ENCODE measurements around the gene FAT1.

Gene FAT1

DNA sequence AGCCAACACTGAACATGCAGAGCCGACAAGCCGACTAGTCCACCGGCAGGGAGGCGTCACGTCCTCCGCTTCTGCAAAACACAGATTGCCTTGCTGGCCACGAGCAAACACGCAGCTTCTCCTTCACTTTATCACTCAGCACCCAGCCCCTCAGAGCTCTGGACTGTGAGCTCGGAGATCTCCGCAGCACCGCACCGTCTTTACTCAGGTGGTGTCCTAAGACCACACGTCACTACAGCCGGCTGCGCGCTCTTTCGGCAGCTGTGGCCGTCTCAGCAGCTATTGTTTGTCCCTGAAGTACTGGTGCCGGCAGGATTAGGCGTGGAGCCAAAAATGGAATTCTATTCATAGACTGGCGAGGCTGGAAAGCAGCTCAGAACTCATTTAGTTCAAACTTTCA is 72.0 kb downstream of the FAT1 start:
- DNase-seq, result peak in 12 of 14 donors; percentile 27 to 78 (median 61)

GRCh38 chr4:186651181-186651603 is 72.5 kb downstream of the FAT1 start:
- peak in 2 of 14 donors; percentile 48 to 67 for DNase-seq

DNA sequence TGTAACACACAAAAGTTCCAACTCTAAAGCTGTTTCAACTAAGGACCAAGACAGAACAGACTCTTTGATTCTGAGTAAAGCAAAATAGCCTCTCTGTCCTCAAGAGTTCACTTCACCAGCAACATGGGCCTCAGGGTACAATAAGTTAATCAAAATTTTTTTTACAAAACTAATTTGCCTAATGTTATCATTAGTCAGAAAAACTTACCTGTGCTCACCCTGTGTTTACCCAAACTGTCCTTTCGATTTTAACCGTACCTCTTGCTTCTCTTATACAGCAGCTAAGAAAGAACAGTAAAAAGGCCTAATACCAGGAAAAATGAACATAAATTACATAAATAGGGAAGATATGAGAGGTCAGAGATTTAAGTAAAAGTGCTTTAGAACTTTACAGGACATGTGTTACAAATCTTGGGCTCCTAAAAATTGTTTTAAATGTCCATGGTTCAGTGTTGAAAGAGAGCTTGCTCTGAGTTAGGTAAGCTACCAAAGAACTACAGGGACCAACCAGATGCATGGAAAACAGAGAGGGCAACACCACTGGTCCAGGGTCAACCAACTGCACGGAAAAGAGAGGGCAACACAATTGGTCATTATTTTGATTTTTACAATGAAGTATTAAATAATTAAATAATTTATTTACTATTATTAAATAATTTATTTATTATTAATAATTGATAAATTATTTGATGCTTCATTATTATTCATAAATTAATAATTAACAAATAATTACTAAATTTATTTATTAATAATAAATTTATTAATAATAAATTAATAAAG is 73.1 kb downstream of the FAT1 start:
- no peak for DNase-seq

- DNase-seq, result no peak
These were observed 75.8 kb downstream of the FAT1 start for GRCh38 chr4:186647821-186648220.

DNA sequence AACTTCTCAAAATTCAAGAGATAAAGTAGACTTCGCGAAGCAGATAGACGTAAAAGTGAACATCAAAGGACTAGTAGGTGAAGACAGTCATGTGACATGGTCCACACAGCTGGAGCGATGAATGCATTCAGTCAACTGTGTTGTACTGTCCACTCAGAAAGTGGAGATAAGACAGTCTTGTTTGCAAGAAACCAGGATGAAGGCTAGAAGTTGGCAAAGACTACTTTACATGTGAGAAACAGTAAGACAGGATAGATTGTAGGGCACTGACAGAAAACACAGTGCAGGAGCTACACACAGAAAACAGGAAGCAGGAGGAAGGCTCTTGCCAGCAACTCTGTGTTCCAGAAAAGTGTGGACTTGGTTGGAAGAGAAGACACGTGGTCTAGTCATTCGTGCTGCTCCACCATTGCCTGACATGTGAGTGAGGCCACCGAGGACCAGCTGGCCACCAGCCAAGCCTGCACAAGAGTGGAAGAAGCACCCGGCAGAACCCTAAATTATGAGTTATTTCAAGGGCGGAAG is 78.9 kb downstream of the FAT1 start:
- DNase-seq, result no peak

DNA sequence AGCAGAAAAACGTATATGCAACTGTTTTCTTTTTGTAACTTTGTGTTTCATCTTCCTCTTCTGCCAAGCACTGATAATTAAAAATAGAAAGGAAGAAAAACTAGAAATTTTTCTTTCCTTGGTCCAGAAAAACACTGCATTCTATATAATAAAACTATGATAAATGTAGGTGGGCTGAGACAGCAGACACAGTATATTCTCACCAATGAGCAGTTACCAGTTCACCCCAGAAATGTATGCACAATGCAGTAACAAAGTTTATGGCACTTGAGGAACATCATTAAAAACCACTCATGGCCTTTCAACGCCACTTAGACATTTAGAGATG is 79.4 kb downstream of the FAT1 start:
- DNase-seq, result no peak

- DNase-seq, result no peak
These were observed 80.0 kb downstream of the FAT1 start for GRCh38 chr4:186643501-186644310.

GRCh38 chr4:186642998-186643397 is 80.7 kb downstream of the FAT1 start:
- DNase-seq, result no peak

GRCh38 chr4:186642530-186642929 is 81.1 kb downstream of the FAT1 start:
- no peak for DNase-seq

DNA sequence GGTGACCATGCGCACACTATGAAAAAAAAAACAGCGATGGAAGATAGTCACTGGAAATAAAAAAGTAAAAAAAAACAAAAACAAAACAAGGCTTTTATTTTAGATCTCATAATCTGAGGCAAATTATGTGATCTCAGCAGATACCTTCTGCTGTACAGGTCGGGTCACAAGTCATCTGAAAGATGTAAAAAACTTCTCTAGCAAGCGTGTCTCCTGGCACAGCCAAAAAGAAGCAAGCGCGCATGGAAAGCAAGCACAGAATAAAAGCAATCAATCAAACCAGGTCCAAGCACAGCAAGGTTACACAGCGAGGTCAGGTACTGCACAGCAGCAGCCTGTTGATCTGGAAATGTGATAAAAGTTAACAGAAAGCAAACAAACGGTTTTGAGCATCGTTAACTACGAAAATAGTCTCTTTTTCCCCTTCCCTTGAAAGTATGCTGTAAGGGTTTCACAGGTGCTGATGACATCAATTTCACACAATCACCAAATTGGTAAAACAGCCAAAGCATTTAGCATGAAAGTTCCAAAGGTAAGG is 89.0 kb downstream of the FAT1 start:
- no peak for DNase-seq

- DNase-seq, result no peak
These were observed 89.8 kb downstream of the FAT1 start for GRCh38 chr4:186633844-186634243.

- no peak for DNase-seq
These were observed 93.5 kb downstream of the FAT1 start for GRCh38 chr4:186630128-186630527.

DNA sequence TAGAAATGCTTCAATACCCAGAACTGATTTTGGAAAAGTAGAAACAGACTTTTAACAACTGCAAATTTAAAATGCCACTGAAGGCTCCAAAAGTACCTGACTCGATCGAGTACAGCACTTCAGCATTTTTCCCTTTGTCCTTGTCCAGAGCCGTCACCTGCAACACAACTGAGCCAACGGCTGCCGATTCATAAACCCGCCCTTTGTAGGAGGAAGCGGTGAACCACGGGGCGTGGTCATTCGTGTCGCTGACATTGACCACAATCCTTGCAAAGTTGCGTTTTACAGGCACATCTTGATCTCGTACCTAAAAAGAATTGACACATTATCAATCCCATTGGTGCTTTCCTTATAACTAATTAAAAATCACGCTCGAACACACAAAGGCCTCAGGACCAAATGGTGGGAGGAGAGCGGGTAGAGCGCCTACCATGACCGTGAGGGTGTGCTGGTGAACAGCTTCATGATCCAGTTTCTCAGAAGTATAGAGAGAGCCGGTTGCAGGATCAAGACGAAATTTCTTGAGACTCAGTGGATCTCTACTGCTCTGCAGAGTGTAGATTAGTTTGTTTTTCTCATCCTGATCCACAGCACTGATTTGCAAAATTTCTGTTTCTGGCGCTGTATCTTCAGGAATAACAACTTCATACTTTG is 95.5 kb downstream of the FAT1 start:
- no peak for DNase-seq

- no peak for DNase-seq
These were observed 96.3 kb downstream of the FAT1 start for GRCh38 chr4:186627226-186627865.

DNA sequence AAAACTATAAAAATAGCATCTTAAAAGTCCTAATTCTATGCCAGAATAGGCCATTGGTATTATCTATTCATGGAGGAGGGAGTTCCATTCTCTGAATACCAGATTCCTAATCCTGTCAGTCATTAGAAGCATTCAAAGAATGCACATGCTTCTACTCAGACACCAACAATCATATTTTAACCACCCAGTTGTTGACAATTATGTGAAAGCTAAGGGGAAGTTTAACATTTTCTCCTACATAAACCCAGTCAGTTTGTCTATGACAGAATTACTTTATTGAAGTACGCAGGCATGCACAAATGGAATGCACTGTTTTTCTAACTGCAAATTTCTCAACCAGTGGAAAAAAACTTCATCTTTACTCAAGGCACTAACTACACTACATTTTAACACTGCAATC is 98.7 kb downstream of the FAT1 start:
- no peak for DNase-seq

DNA sequence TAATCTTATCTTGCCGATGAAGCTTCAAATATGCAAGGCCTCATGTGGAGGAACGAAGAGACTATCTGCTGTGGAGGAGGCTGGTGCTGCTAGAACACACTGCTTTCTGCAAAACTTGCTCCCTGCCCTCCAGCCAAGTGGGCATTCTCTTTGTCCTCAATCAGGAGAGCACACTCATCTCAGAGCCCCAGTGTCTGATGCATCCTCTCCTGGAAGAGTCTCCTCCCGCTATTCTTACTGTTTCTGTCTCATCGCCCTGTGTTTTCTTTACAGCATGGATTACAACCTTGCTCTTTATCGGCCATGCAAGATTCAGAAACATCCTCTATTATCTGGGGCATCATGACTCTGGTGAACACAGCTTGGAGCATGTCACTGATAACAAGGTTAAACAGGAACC is 100.1 kb downstream of the FAT1 start:
- no peak for DNase-seq

GRCh38 chr4:186622788-186623464 is 100.7 kb downstream of the FAT1 start:
- peak in 1 of 14 donors; percentile 57 for DNase-seq

- no peak for DNase-seq
These were observed 101.6 kb downstream of the FAT1 start for GRCh38 chr4:186621959-186622553.

DNA sequence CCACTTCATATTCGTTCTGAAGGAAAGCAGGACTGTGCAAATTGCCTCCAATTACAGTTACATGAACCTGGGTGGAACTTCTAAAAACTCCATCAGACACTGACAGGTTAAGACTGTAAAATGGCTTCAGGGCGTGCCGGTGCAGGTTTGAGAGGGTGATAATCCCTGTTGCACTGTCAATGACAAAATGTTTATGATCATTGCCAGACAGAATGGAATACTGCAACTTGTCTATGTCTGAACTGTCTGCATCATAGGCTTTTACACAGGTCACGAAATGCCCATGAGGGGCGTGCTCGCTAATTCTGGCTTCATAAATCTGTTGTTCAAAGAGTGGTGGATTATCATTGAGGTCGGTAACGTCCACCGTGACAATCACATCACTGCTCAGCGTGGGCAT is 104.6 kb downstream of the FAT1 start:
- no peak for DNase-seq

DNA sequence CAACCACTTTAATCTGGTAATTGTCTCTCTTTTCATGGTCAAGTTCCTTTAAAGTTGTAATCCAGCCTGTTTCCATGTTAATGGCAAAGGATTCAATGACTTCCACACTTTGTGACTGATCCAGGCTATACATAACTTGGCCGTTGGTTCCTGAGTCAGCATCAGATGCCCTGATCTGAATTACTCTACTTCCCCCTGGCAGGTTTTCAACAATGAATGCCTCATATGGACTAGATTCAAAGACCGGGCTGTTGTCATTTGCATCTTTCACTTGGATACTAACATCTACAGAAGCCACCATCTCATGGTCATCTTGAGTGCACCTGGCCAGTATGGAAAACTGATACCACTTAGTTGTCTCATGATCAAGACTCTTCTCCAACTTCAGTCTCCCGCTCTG is 105.7 kb downstream of the FAT1 start:
- no peak for DNase-seq

- DNase-seq, result no peak
These were observed 116.2 kb downstream of the FAT1 start for GRCh38 chr4:186607490-186607889.
